ENCODE data around the gene ALX1. TPM values are rescaled to one million over a fixed set of nuclear protein-coding genes. Genes with fewer than 3 reads are reported as not detected.
A peak's percentile ranks its signal among the peaks of the same experiment; 100 is the strongest.
"Not testable (repeated sequence)": the region's sequence is repeated elsewhere in the genome, so short reads cannot be mapped to it uniquely, and the experiment has no call there.

ALX1 gene
- total RNA-seq, 1 donor from 2014 or later = not detected

- no peak for DNase-seq (ENCODE audit: low read depth)
- H3K4me3 ChIP-seq (ENCODE audit: low read depth, low read length) = no peak overlapping the region
- TF ChIP-seq CTCF (conservative IDR thresholded peaks at IDR 0.05; ENCODE audit: low read depth, low read length) = no peak
These were observed 19.0 kb downstream of the ALX1 start for GRCh38 chr12:85299053-85299452.

GRCh38 chr12:85301051-85301450, 21.0 kb downstream of the ALX1 start:
- H3K4me3 ChIP-seq (ENCODE audit: low read depth, low read length) = no peak overlapping the region
- no peak for DNase-seq (ENCODE audit: low read depth)
- no peak for TF ChIP-seq CTCF (conservative IDR thresholded peaks at IDR 0.05; ENCODE audit: low read depth, low read length)

GRCh38 chr12:85308374-85308773, 28.4 kb downstream of the ALX1 start:
- no peak for DNase-seq (ENCODE audit: low read depth)
- no peak overlapping the region for H3K4me3 ChIP-seq (ENCODE audit: low read depth, low read length)
- TF ChIP-seq CTCF (conservative IDR thresholded peaks at IDR 0.05; ENCODE audit: low read depth, low read length) = no peak

DNA sequence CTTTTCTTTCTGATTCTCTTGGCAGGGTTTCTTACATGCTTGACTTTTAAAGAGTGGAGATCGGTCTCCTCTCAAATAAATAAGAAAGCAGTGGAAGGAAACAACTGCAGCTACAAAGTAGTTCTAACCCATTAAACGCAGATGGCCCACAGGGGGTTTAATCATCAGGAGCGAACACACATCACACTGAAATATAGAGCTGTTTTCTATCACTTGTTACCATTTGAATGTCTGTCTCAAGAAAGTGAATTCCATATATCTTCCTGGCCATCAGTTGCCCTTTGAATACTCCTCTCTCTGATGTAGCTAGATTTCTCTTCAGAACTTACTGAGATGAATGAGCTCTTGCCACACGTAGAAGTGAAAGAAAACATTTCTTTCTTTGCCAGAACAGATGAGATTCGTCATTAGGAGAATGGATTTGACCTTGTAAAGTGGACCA, 29.1 kb downstream of the ALX1 start:
- TF ChIP-seq CTCF (conservative IDR thresholded peaks at IDR 0.05; ENCODE audit: low read depth, low read length) = no peak
- DNase-seq (ENCODE audit: low read depth) = no peak
- H3K4me3 ChIP-seq (ENCODE audit: low read depth, low read length) = no peak overlapping the region

- TF ChIP-seq CTCF (conservative IDR thresholded peaks at IDR 0.05; ENCODE audit: low read depth, low read length) = no peak
- DNase-seq (ENCODE audit: low read depth) = no peak
- H3K4me3 ChIP-seq (ENCODE audit: low read depth, low read length) = no peak overlapping the region
These were observed 30.0 kb downstream of the ALX1 start for GRCh38 chr12:85310025-85310424.

- TF ChIP-seq CTCF (conservative IDR thresholded peaks at IDR 0.05; ENCODE audit: low read depth, low read length) = peak; percentile 45
- DNase-seq (ENCODE audit: low read depth) = no peak
- no peak overlapping the region for H3K4me3 ChIP-seq (ENCODE audit: low read depth, low read length)
These were observed 30.5 kb downstream of the ALX1 start for GRCh38 chr12:85310456-85311076.

- H3K4me3 ChIP-seq (ENCODE audit: low read depth, low read length); DNase-seq (ENCODE audit: low read depth): not testable (repeated sequence)
These were observed 38.0 kb downstream of the ALX1 start for GRCh38 chr12:85317866-85318636.

All from epithelial cell of proximal tubule (primary cell).